ENCODE data around the gene SRBD1. TPM values are rescaled to one million over a fixed set of nuclear protein-coding genes. Genes with fewer than 3 reads are reported as not detected.
A peak's percentile ranks its signal among the peaks of the same experiment; 100 is the strongest.

The SRBD1 gene
- total and polyA plus RNA-seq, 2 of the 8 experiments (the other 6 are each of a cell fraction or from before 2014, with no cell fraction given): 4.6 to 20.0 TPM

- TF ChIP-seq ATF3 (IDR thresholded peaks at IDR 0.05; ENCODE audit: insufficient read depth, low read depth, low read length): no peak
- no peak for TF ChIP-seq CBX5 (IDR thresholded peaks at IDR 0.05; ENCODE audit: low read depth, low read length)
- TF ChIP-seq BCL11A (IDR thresholded peaks at IDR 0.05; ENCODE audit: low read depth in 2 of 2, low read length in 2 of 2): no peak
- no peak for TF ChIP-seq JUND (IDR thresholded peaks at IDR 0.05; ENCODE audit: low read length)
- TF ChIP-seq MAX (IDR thresholded peaks at IDR 0.05): peak; percentile 25; the same call in 1 of the 2 replicates
- no peak for TF ChIP-seq SRF (IDR thresholded peaks at IDR 0.05; ENCODE audit: low read depth, low read length)
- no peak for TF ChIP-seq USF2 (IDR thresholded peaks at IDR 0.05; ENCODE audit: low read length)
- TF ChIP-seq SP4 (IDR thresholded peaks at IDR 0.05; ENCODE audit: low read length): no peak
- TF ChIP-seq SIRT6 (IDR thresholded peaks at IDR 0.05; ENCODE audit: low read length): no peak
- no peak for TF ChIP-seq ATF2 (IDR thresholded peaks at IDR 0.05; ENCODE audit: low read length)
- TF ChIP-seq RBBP5 (IDR thresholded peaks at IDR 0.05; ENCODE audit: borderline replicate concordance, low read depth, low read length): peak; percentile 92
- TF ChIP-seq EZH2 (IDR thresholded peaks at IDR 0.05; ENCODE audit: low read depth, low read length, severe bottlenecking): no peak
- TF ChIP-seq CBX8 (IDR thresholded peaks at IDR 0.05; ENCODE audit: borderline replicate concordance, low read depth, low read length): no peak
- no peak for TF ChIP-seq HDAC6 (IDR thresholded peaks at IDR 0.05; ENCODE audit: low read depth, low read length)
- peak; percentile 81 for TF ChIP-seq CREB1 (IDR thresholded peaks at IDR 0.05)
- TF ChIP-seq E2F6 (IDR thresholded peaks at IDR 0.05): no peak
- TF ChIP-seq NANOG (IDR thresholded peaks at IDR 0.05; ENCODE audit: insufficient read depth, low read depth, low read length, poor library complexity, severe bottlenecking): no peak
- peak; percentile 14 for TF ChIP-seq ASH2L (IDR thresholded peaks at IDR 0.05; ENCODE audit: low read length)
Observed at GRCh38 chr2:45650851-45651414, 39.9 kb upstream of the SRBD1 start (continued).

Measured in H1 (cell line).